ENCODE data around the gene RING1.

RING1 gene

DNA sequence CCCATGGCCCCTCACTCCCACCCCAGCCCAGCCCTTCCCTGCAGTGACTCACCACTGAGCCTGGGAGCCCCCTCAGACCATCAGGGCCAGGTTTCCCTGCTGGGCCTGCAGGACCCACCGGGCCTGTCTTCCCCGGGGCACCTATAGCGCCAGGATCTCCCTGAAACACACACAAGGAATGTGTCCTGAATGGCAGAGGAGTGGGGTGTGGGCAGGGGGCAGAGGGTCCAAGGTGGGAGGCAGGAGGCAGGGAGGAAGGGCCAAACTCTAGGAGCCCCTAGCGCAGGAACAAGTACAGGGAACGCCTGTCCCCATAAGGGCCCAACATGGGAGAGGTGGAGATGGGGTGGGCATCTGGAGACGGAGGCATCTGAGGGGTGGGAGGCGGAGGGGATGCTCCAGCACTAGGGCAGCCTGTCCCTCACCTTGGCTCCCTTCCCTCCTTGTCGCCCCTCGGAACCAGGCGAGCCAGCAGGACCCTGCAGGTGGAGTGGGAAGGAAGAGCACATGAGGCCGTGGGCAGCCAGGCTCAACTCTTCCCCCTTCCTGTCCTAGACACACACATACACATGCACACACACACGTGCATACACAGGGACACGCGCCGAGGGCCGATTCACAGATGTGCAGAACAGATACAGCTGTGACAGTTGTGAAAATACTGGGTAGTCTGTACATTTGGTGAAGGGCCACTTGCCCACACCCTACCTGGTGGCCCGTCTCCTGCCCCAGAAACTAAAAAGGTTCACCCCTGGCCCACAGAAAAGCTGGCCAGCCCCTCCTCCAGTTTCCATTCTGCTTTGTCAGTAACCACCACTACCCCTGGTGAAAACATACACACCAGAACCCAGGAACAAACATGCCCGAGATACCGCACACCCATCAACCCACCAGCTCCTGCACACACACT lies 40.7 kb upstream of the RING1 start:
- TF ChIP-seq, protein P1, sequence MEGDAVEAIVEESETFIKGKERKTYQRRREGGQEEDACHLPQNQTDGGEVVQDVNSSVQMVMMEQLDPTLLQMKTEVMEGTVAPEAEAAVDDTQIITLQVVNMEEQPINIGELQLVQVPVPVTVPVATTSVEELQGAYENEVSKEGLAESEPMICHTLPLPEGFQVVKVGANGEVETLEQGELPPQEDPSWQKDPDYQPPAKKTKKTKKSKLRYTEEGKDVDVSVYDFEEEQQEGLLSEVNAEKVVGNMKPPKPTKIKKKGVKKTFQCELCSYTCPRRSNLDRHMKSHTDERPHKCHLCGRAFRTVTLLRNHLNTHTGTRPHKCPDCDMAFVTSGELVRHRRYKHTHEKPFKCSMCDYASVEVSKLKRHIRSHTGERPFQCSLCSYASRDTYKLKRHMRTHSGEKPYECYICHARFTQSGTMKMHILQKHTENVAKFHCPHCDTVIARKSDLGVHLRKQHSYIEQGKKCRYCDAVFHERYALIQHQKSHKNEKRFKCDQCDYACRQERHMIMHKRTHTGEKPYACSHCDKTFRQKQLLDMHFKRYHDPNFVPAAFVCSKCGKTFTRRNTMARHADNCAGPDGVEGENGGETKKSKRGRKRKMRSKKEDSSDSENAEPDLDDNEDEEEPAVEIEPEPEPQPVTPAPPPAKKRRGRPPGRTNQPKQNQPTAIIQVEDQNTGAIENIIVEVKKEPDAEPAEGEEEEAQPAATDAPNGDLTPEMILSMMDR (IDR thresholded peaks at IDR 0.05; ENCODE audit: control extremely low read depth, extremely low read depth, low read depth, missing control alignments), result no peak
- no peak for DNase-seq (ENCODE audit: extremely low spot score)
- ChIA-PET POLR2A (no interaction called here), CTCF (interaction anchor here (1.2 to 2.0 kb wide), 2 partner anchors 8 to 17 kb away, joined by 4 to 5 read pairs; no protein-coding TSS in a partner anchor)

DNA sequence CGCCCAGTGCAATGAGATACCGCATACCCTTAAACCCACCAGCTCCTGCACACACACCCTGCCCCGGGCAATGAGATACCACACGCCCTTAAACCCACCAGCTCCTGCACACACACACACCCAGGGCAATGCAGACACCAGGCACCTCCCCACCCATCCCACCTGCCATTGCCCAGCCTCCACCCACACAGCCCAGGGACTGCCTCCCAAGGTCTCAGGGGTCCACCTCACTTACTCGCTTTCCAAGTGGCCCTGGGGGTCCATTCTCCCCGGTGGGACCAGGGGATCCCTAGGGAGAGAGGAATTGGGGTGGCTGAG lies 40.1 kb upstream of the RING1 start:
- ChIA-PET CTCF (interaction anchor here (2.0 kb wide), 1 partner anchor 9 kb away, joined by 5 read pairs; no protein-coding TSS in a partner anchor), POLR2A (no interaction called here)
- TF ChIP-seq, protein P1 (IDR thresholded peaks at IDR 0.05; ENCODE audit: control extremely low read depth, extremely low read depth, low read depth, missing control alignments), result no peak
- no peak for DNase-seq (ENCODE audit: extremely low spot score)

DNA sequence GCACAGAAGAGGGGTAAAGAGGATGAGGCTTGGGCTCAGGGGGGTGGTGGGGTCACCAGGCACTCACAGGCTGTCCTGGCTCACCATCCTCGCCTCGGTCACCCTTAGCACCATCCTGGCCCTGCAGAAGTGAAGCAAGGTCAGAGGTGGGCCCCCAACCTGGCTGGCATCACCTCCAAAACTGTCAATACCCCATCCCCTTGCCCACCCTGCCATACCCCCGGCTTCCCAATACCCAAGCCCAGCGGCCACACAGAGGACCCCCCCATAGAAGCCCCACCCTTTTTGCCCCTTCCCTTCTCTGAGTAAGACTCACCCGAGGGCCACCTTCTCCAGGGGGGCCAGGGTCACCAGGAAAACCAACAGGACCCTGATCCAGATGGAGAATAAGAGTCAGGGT lies 39.7 kb upstream of the RING1 start:
- TF ChIP-seq, protein P1 (IDR thresholded peaks at IDR 0.05; ENCODE audit: control extremely low read depth, extremely low read depth, low read depth, missing control alignments), result no peak
- ChIA-PET CTCF (interaction anchor here (2.0 kb wide), 1 partner anchor 9 kb away, joined by 5 read pairs; no protein-coding TSS in a partner anchor), POLR2A (no interaction called here)
- no peak for DNase-seq (ENCODE audit: extremely low spot score)

DNA sequence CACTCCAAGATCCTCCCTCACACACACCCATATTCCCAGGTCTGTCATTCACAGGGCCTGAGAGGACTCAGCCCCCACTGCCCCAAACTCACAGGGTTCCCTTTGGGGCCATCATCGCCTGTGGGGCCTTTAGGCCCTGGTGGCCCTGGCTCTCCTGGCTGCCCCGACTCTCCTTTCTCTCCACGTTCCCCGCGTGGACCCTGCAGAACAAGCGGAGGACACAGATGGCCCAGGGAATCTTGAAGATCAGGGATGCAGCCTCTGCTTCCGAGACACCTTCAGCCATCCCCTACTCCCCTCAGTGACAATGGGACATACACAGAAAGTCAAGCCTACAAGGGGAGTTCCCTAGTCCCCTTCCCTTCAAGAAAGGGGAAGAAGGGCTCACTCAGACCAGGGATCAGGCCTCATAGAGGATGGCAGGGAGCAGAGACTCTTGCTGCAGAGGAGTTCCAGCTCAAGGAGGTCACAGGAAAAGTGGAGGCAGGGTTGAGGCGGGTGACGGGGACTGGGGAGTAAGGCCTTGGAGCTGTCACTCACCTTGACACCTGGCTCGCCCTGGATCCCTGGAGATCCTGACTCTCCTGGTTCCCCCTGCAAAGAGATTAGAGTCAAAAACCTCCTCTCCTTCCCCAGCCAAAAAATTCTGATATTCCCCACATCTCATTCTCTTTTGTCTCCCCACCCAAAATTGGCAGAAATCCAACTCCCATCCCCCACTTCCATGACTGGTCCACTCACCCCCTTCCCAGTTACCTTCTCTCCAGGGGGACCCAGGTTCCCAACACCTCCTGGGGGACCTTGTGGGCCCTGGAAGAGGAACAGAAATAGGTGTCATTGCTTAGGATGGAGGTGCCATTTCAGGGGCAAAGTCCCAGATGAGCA lies 38.8 kb upstream of the RING1 start:
- ChIA-PET POLR2A (no interaction called here), CTCF (interaction anchor here (2.0 kb wide), 1 partner anchor 10 kb away, joined by 5 read pairs; no protein-coding TSS in a partner anchor)
- DNase-seq (ENCODE audit: extremely low spot score), result no peak
- TF ChIP-seq, protein P1 (IDR thresholded peaks at IDR 0.05; ENCODE audit: control extremely low read depth, extremely low read depth, low read depth, missing control alignments), result no peak

DNA sequence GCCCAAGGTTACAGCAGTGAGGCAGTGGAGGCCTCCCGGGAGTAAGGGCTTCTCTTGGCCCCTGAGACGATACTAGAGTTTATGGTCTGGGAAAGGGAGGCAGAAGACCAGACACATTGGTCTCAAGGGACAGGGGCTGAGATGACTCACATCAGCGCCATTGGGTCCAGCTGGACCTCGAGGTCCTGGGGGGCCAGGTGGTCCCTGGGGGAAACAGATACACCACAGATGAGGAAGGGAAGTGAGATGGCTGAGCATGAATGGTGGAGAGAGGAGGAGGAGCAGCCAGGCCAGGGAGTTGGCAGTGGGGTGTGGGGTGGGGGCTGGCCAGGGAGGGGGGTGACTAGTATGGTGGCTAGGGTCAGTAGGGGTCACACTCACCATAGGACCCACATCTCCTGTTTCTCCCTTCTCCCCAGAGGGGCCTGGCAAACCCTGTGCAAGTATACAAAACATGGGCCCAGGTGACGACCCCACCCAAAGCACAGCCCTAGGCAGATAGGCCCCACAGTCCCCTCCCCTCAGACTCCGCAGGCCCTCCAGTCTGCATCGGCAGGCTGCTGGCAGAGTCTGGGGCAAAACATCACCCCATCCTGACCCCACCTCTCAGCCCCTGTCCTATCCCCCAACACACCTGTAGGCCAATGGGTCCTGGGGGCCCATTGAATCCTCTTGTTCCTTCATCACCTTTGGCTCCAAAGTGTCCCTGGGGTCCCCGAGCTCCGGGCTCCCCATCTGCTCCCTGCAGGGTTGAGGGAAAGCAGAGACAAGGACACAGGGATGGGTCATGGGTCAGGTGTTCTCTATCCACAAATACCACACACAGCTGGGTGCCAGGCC lies 37.9 kb upstream of the RING1 start:
- TF ChIP-seq, protein P1 (IDR thresholded peaks at IDR 0.05; ENCODE audit: control extremely low read depth, extremely low read depth, low read depth, missing control alignments), result no peak
- ChIA-PET CTCF (interaction anchor here (1.2 to 2.6 kb wide), 2 partner anchors 9 to 78 kb away, joined by 3 to 8 read pairs; no protein-coding TSS in a partner anchor), POLR2A (no interaction called here)
- no peak for DNase-seq (ENCODE audit: extremely low spot score)

Data from GM10248 (cell line).